ENCODE results near the gene PRPF8. TPM values are rescaled to one million over a fixed set of nuclear protein-coding genes. Genes with fewer than 3 reads are reported as not detected.
A peak's percentile ranks its signal among the peaks of the same experiment; 100 is the strongest.

Gene PRPF8
- total RNA-seq, 1 experiment from 2014 or later, result 296 TPM

DNA sequence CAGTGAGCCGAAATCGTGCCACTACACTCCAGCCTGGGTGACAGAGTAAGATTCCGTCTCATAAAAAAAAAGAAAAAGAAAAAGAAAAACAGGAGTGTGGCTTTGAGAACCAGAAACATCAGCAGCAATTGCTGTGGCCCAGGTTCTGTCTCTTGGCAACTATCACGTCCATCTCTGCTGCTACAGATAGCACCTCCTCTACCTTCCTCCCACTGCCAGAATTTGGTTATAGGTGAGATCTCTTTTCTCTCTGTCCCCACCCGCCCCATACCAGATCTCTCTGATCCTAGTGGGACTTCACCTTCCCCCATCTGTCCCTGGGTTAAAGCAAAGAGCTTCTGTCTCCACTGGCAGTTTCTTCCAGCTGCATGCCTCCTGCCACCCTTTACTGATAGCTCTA is 22.4 kb upstream of the PRPF8 start:
- ATAC-seq, result no peak
- no TSS peak for BruUV-seq (replicated peaks)
- intact Hi-C loops (cut with micrococcal nuclease; ENCODE audit: unreplicated experiment), result no loop called here
- Histone ChIP-seq H3K27me3 (ENCODE audit: control insufficient read depth, insufficient read depth, low read length) (no peaks in the 10 kb centered on the region), H3K27ac (ENCODE audit: low read length) (no peak overlapping the region), H3K36me3 (ENCODE audit: control insufficient read depth, insufficient read depth, low read length) (no peaks in the 10 kb centered on the region), H3K4me3 (ENCODE audit: low read depth in 2 of 2, low read length in 2 of 2) (no peak overlapping the region), H3K4me1 (ENCODE audit: control insufficient read depth, insufficient read depth, low read length) (peaks cover 13% of the 10 kb centered on the region), H3K9me3 (ENCODE audit: control insufficient read depth, insufficient read depth, low read depth, low read length) (no peaks in the 10 kb centered on the region)
- ChIA-PET POLR2A (no interaction called here), CTCF (no interaction called here)
- TF ChIP-seq POLR2AphosphoS5 (IDR thresholded peaks at IDR 0.05; ENCODE audit: low read depth, low read length) (no peak), SIN3A (IDR thresholded peaks at IDR 0.05; ENCODE audit: borderline replicate concordance, insufficient read depth, low read depth, low read length) (no peak), TCF7L2 (IDR thresholded peaks at IDR 0.05; ENCODE audit: low read depth, low read length) (no peak), REST (IDR thresholded peaks at IDR 0.05; ENCODE audit: insufficient read depth in 1 of 2, low read depth in 2 of 2, low read length in 1 of 2) (no peak)
- TF ChIP-seq, protein P1, sequence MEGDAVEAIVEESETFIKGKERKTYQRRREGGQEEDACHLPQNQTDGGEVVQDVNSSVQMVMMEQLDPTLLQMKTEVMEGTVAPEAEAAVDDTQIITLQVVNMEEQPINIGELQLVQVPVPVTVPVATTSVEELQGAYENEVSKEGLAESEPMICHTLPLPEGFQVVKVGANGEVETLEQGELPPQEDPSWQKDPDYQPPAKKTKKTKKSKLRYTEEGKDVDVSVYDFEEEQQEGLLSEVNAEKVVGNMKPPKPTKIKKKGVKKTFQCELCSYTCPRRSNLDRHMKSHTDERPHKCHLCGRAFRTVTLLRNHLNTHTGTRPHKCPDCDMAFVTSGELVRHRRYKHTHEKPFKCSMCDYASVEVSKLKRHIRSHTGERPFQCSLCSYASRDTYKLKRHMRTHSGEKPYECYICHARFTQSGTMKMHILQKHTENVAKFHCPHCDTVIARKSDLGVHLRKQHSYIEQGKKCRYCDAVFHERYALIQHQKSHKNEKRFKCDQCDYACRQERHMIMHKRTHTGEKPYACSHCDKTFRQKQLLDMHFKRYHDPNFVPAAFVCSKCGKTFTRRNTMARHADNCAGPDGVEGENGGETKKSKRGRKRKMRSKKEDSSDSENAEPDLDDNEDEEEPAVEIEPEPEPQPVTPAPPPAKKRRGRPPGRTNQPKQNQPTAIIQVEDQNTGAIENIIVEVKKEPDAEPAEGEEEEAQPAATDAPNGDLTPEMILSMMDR (IDR thresholded peaks at IDR 0.05), result no peak
- in situ Hi-C loops (cut with HindIII; ENCODE audit: low pct_unique_long_range_greater_than_20kb, low sequenced_read_pairs), result no loop called here
- no peak for DNase-seq (ENCODE audit: low read depth, low spot score)

- no peaks in the 10 kb centered on the region for H3K9me3 ChIP-seq (ENCODE audit: control insufficient read depth, insufficient read depth, low read depth, low read length)
- in situ Hi-C loops (cut with HindIII; ENCODE audit: low pct_unique_long_range_greater_than_20kb, low sequenced_read_pairs) (no loop called here), intact Hi-C loops (cut with micrococcal nuclease; ENCODE audit: unreplicated experiment) (no loop called here)
- H3K36me3 ChIP-seq (ENCODE audit: control insufficient read depth, insufficient read depth, low read length), result no peaks in the 10 kb centered on the region
- no peak overlapping the region for H3K27ac ChIP-seq (ENCODE audit: low read length)
- DNase-seq (ENCODE audit: low read depth, low spot score) (no peak), ATAC-seq (no peak)
- H3K4me1 ChIP-seq (ENCODE audit: control insufficient read depth, insufficient read depth, low read length), result no peaks in the 10 kb centered on the region
- CTCF ChIA-PET, result no interaction called here
- BruUV-seq (replicated peaks), result TSS peak; percentile 88
- H3K27me3 ChIP-seq (ENCODE audit: control insufficient read depth, insufficient read depth, low read length), result no peaks in the 10 kb centered on the region
- POLR2A ChIA-PET, result no interaction called here
- TF ChIP-seq TCF7L2 (IDR thresholded peaks at IDR 0.05; ENCODE audit: low read depth, low read length) (no peak), REST (IDR thresholded peaks at IDR 0.05; ENCODE audit: insufficient read depth in 1 of 2, low read depth in 2 of 2, low read length in 1 of 2) (no peak), POLR2AphosphoS5 (IDR thresholded peaks at IDR 0.05; ENCODE audit: low read depth, low read length) (no peak), SIN3A (IDR thresholded peaks at IDR 0.05; ENCODE audit: borderline replicate concordance, insufficient read depth, low read depth, low read length) (no peak)
- TF ChIP-seq, protein P1 (IDR thresholded peaks at IDR 0.05), result no peak
- H3K4me3 ChIP-seq (ENCODE audit: low read depth in 2 of 2, low read length in 2 of 2), result no peak overlapping the region
Measured at GRCh38 chr17:1705004-1705403, 20.3 kb upstream of the PRPF8 start.
